ENCODE results near the gene RNF213.

The RNF213 gene

GRCh38 chr17:80380555-80381002 is 119.9 kb downstream of the RNF213 start:
- no peak for TF ChIP-seq EZH2phosphoT487 (IDR thresholded peaks at IDR 0.05; ENCODE audit: borderline replicate concordance)
- TF ChIP-seq, protein P1, sequence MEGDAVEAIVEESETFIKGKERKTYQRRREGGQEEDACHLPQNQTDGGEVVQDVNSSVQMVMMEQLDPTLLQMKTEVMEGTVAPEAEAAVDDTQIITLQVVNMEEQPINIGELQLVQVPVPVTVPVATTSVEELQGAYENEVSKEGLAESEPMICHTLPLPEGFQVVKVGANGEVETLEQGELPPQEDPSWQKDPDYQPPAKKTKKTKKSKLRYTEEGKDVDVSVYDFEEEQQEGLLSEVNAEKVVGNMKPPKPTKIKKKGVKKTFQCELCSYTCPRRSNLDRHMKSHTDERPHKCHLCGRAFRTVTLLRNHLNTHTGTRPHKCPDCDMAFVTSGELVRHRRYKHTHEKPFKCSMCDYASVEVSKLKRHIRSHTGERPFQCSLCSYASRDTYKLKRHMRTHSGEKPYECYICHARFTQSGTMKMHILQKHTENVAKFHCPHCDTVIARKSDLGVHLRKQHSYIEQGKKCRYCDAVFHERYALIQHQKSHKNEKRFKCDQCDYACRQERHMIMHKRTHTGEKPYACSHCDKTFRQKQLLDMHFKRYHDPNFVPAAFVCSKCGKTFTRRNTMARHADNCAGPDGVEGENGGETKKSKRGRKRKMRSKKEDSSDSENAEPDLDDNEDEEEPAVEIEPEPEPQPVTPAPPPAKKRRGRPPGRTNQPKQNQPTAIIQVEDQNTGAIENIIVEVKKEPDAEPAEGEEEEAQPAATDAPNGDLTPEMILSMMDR (conservative IDR thresholded peaks at IDR 0.05; ENCODE audit: low read length) = no peak
- Histone ChIP-seq H3K4me1 (ENCODE audit: insufficient read depth, low read length, poor library complexity, severe bottlenecking) (no peaks in the 10 kb centered on the region), H3K79me2 (ENCODE audit: insufficient read depth, low read length) (no peaks in the 10 kb centered on the region), H3K9me3 (ENCODE audit: insufficient read depth, low read depth, low read length) (no peaks in the 10 kb centered on the region), H3K27me3 (ENCODE audit: insufficient read depth, low read length, poor library complexity, severe bottlenecking) (no peaks in the 10 kb centered on the region), H3K9me2 (replicated peaks; ENCODE audit: low read depth, low read length) (no peaks in the 10 kb centered on the region), H3K4me3 (ENCODE audit: low read length, poor library complexity, severe bottlenecking) (no peak overlapping the region), H3K9ac (ENCODE audit: low read depth, low read length, poor library complexity, severe bottlenecking) (no peak overlapping the region), H2AFZ (ENCODE audit: low read length) (no peak overlapping the region), H3F3A (ENCODE audit: low read depth) (no peaks in the 10 kb centered on the region), H3K4me2 (ENCODE audit: low read depth, low read length, poor library complexity, severe bottlenecking) (no peak overlapping the region), H3K36me3 (ENCODE audit: insufficient read depth, low read length) (peaks cover 70% of the 10 kb centered on the region; the same call in 1 of the 2 replicates), H4K20me1 (ENCODE audit: insufficient read depth, low read length, poor library complexity, severe bottlenecking) (peaks cover 2% of the 10 kb centered on the region)

- peaks cover 2% of the 10 kb centered on the region for H4K20me1 ChIP-seq (ENCODE audit: insufficient read depth, low read length, poor library complexity, severe bottlenecking)
- H3K79me2 ChIP-seq (ENCODE audit: insufficient read depth, low read length) = no peaks in the 10 kb centered on the region
- no peaks in the 10 kb centered on the region for H3K9me3 ChIP-seq (ENCODE audit: insufficient read depth, low read depth, low read length)
- TF ChIP-seq, protein P1 (conservative IDR thresholded peaks at IDR 0.05; ENCODE audit: low read length) = no peak
- TF ChIP-seq EZH2phosphoT487 (IDR thresholded peaks at IDR 0.05; ENCODE audit: borderline replicate concordance) = no peak
- no peaks in the 10 kb centered on the region for H3K4me1 ChIP-seq (ENCODE audit: insufficient read depth, low read length, poor library complexity, severe bottlenecking)
- peaks cover 69% of the 10 kb centered on the region; the same call in 1 of the 2 replicates for H3K36me3 ChIP-seq (ENCODE audit: insufficient read depth, low read length)
- H3K9me2 ChIP-seq (replicated peaks; ENCODE audit: low read depth, low read length) = no peaks in the 10 kb centered on the region
- no peak overlapping the region for H2AFZ ChIP-seq (ENCODE audit: low read length)
- no peaks in the 10 kb centered on the region for H3K27me3 ChIP-seq (ENCODE audit: insufficient read depth, low read length, poor library complexity, severe bottlenecking)
- no peak overlapping the region for H3K4me2 ChIP-seq (ENCODE audit: low read depth, low read length, poor library complexity, severe bottlenecking)
- H3F3A ChIP-seq (ENCODE audit: low read depth) = no peaks in the 10 kb centered on the region
- no peak overlapping the region for H3K4me3 ChIP-seq (ENCODE audit: low read length, poor library complexity, severe bottlenecking)
- H3K9ac ChIP-seq (ENCODE audit: low read depth, low read length, poor library complexity, severe bottlenecking) = no peak overlapping the region
These were observed 120.8 kb downstream of the RNF213 start for GRCh38 chr17:80381416-80381923.

DNA sequence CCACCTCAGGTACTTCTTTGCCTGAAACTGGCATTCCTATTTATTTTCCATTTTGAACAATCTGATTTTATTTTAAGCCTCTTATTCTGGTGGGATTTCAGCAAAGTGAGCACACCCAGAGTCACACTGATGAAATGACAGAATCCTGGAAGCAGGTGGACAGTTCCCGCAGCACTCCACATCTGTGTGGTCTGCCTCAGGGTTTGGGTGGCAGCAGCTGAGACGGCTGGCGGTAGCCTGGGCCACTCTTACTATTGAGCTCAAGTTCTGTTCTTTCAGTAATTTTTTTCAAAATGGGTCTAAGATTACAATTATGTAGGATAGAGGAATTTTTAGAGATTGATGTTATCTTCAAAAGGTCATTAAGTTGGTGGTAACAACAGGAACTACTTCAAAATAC is 121.8 kb downstream of the RNF213 start:
- Histone ChIP-seq H3K36me3 (ENCODE audit: insufficient read depth, low read length) (peaks cover 66% of the 10 kb centered on the region; the same call in 1 of the 2 replicates), H3K4me3 (ENCODE audit: low read length, poor library complexity, severe bottlenecking) (no peak overlapping the region), H3K27me3 (ENCODE audit: insufficient read depth, low read length, poor library complexity, severe bottlenecking) (no peaks in the 10 kb centered on the region), H3F3A (ENCODE audit: low read depth) (no peaks in the 10 kb centered on the region), H3K4me1 (ENCODE audit: insufficient read depth, low read length, poor library complexity, severe bottlenecking) (no peaks in the 10 kb centered on the region), H3K79me2 (ENCODE audit: insufficient read depth, low read length) (no peaks in the 10 kb centered on the region), H2AFZ (ENCODE audit: low read length) (no peak overlapping the region), H3K9me2 (replicated peaks; ENCODE audit: low read depth, low read length) (no peaks in the 10 kb centered on the region), H3K4me2 (ENCODE audit: low read depth, low read length, poor library complexity, severe bottlenecking) (no peak overlapping the region), H3K9ac (ENCODE audit: low read depth, low read length, poor library complexity, severe bottlenecking) (no peak overlapping the region), H3K9me3 (ENCODE audit: insufficient read depth, low read depth, low read length) (no peaks in the 10 kb centered on the region), H4K20me1 (ENCODE audit: insufficient read depth, low read length, poor library complexity, severe bottlenecking) (peaks cover 2% of the 10 kb centered on the region)
- TF ChIP-seq EZH2phosphoT487 (IDR thresholded peaks at IDR 0.05; ENCODE audit: borderline replicate concordance) = no peak
- TF ChIP-seq, protein P1 (conservative IDR thresholded peaks at IDR 0.05; ENCODE audit: low read length) = no peak
